ENCODE results near the gene PITX1.

The PITX1 gene

GRCh38 chr5:135051399-135051798, 17.4 kb upstream of the PITX1 start:
- no peak for ATAC-seq
- TF ChIP-seq OSR1 (CRISPR knock-in tag; IDR thresholded peaks at IDR 0.05) (no peak), ISL1 (CRISPR knock-in tag; IDR thresholded peaks at IDR 0.05) (no peak), CSRNP3 (CRISPR knock-in tag; IDR thresholded peaks at IDR 0.05) (no peak), ARNTL (CRISPR knock-in tag; IDR thresholded peaks at IDR 0.05; ENCODE audit: borderline replicate concordance, low read depth) (no peak), CREB5 (CRISPR knock-in tag; IDR thresholded peaks at IDR 0.05; ENCODE audit: low read depth) (no peak), BACH2 (CRISPR knock-in tag; IDR thresholded peaks at IDR 0.05; ENCODE audit: borderline replicate concordance) (no peak), ZNF70 (CRISPR knock-in tag; IDR thresholded peaks at IDR 0.05) (no peak), TCF4 (CRISPR knock-in tag; IDR thresholded peaks at IDR 0.05; ENCODE audit: borderline replicate concordance) (no peak), ESRRG (CRISPR knock-in tag; IDR thresholded peaks at IDR 0.05) (no peak)
- TF ChIP-seq, protein P1, sequence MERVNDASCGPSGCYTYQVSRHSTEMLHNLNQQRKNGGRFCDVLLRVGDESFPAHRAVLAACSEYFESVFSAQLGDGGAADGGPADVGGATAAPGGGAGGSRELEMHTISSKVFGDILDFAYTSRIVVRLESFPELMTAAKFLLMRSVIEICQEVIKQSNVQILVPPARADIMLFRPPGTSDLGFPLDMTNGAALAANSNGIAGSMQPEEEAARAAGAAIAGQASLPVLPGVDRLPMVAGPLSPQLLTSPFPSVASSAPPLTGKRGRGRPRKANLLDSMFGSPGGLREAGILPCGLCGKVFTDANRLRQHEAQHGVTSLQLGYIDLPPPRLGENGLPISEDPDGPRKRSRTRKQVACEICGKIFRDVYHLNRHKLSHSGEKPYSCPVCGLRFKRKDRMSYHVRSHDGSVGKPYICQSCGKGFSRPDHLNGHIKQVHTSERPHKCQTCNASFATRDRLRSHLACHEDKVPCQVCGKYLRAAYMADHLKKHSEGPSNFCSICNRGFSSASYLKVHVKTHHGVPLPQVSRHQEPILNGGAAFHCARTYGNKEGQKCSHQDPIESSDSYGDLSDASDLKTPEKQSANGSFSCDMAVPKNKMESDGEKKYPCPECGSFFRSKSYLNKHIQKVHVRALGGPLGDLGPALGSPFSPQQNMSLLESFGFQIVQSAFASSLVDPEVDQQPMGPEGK (CRISPR knock-in tag; IDR thresholded peaks at IDR 0.05; ENCODE audit: borderline replicate concordance): no peak

DNA sequence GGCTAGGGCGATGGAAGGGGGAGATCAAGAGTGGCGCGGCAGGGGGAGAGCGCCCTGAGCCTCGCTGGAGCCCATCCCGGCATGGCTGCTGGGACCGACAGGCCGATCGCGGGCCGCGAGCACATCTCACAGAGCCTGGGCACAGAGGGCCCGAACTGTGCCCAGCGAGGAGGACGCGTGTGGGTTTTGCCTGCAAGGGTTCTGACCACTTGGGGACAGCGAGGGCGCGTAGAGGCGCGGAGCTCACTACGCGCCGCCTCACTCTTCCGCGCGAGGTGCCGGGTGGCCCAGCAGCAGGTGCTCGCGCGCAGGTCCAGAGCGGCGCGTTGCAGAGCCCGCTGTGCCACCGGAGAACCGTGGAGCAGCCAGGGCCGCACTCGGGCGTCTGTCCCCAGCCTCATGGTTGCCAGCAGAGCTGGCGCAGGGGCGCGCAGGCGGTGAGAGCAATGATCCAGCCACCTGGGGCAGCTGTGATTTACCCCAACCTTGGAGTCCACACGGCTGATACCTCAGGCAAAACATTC, 16.3 kb upstream of the PITX1 start:
- no peak for TF ChIP-seq GLIS3 (CRISPR knock-in tag; IDR thresholded peaks at IDR 0.05)
- no peak for ATAC-seq

GRCh38 chr5:135048930-135049329, 14.9 kb upstream of the PITX1 start:
- no peak for ATAC-seq
- TF ChIP-seq BACH2 (CRISPR knock-in tag; IDR thresholded peaks at IDR 0.05; ENCODE audit: borderline replicate concordance): no peak
- no peak for TF ChIP-seq CREB5 (CRISPR knock-in tag; IDR thresholded peaks at IDR 0.05; ENCODE audit: low read depth)
- TF ChIP-seq GLIS3 (CRISPR knock-in tag; IDR thresholded peaks at IDR 0.05): no peak
- no peak for TF ChIP-seq CSDC2 (CRISPR knock-in tag; IDR thresholded peaks at IDR 0.05)
- TF ChIP-seq ZNF70 (CRISPR knock-in tag; IDR thresholded peaks at IDR 0.05): no peak
- no peak for TF ChIP-seq ZFP30 (CRISPR knock-in tag; IDR thresholded peaks at IDR 0.05)

- TF ChIP-seq ZC3H10 (CRISPR knock-in tag; IDR thresholded peaks at IDR 0.05) (no peak), CSDC2 (CRISPR knock-in tag; IDR thresholded peaks at IDR 0.05) (no peak), TOX (CRISPR knock-in tag; IDR thresholded peaks at IDR 0.05; ENCODE audit: borderline replicate concordance) (no peak), ISL1 (CRISPR knock-in tag; IDR thresholded peaks at IDR 0.05) (no peak), ARNTL (CRISPR knock-in tag; IDR thresholded peaks at IDR 0.05; ENCODE audit: borderline replicate concordance, low read depth) (no peak), GLIS3 (CRISPR knock-in tag; IDR thresholded peaks at IDR 0.05) (no peak), ZNF70 (CRISPR knock-in tag; IDR thresholded peaks at IDR 0.05) (no peak), BACH2 (CRISPR knock-in tag; IDR thresholded peaks at IDR 0.05; ENCODE audit: borderline replicate concordance) (no peak), ZNF565 (CRISPR knock-in tag; conservative IDR thresholded peaks at IDR 0.05; ENCODE audit: low read depth) (no peak), POU6F1 (CRISPR knock-in tag; IDR thresholded peaks at IDR 0.05; ENCODE audit: borderline replicate concordance, low read depth) (no peak), TSHZ2 (CRISPR knock-in tag; IDR thresholded peaks at IDR 0.05) (no peak), PPARA (CRISPR knock-in tag; IDR thresholded peaks at IDR 0.05; ENCODE audit: borderline replicate concordance) (no peak), ESRRG (CRISPR knock-in tag; IDR thresholded peaks at IDR 0.05) (no peak), OSR1 (CRISPR knock-in tag; IDR thresholded peaks at IDR 0.05) (no peak), TCF4 (CRISPR knock-in tag; IDR thresholded peaks at IDR 0.05; ENCODE audit: borderline replicate concordance) (no peak), SNAI2 (CRISPR knock-in tag; IDR thresholded peaks at IDR 0.05) (no peak), ZFP3 (CRISPR knock-in tag; IDR thresholded peaks at IDR 0.05) (no peak), RARB (CRISPR knock-in tag; IDR thresholded peaks at IDR 0.05) (no peak), ZNF8 (CRISPR knock-in tag; IDR thresholded peaks at IDR 0.05) (no peak)
- TF ChIP-seq, protein P1 (CRISPR knock-in tag; IDR thresholded peaks at IDR 0.05; ENCODE audit: borderline replicate concordance): no peak
- no peak for ATAC-seq
Measured at GRCh38 chr5:135048286-135048685, 14.3 kb upstream of the PITX1 start.
